Measurements from ENCODE around the gene CTIF.

CTIF gene

DNA sequence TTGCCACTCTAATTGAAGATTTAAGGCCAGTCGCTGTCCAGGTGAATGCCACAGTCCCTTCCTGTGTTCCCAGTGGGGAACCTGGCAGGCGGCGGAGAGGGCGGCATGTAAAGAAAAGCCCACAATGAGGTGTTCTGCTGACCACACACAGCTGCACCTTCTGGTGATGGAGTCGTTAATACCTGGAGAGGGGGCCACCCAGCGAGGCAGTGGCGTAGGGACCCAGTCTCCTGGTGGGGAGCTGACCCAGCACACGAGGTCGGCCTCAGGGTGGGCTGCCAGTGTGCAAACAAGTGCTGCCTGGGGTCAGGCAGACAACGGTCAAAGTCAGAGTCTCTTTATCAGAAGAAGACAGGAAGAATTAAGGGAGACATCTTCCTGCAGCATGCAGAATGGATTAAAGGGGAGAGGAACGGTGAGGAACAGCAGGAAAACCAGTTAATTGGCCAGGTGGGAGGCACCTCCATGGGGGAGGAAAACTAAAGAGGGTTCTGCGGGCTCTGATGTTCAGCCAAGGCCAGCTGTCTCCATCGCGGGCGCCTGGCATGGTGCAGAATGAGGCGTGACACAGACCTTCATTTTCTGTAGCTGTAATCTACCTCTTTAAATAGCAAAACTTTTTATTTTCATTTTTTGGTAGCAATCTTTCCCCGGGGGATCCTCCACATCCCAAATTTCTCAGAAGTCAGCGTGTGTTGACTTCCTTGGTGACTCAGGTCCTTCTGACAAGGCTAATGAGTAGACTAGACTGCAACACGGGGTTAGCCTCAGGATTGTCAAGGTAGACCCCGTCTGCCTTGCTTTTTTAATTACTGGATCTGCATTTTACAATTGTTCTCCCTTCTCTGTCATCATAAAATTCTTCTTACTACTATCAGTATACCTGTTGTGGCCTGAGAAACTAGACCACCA, 333.7 kb downstream of the CTIF start:
- H3K27ac ChIP-seq (ENCODE audit: low read depth, low read length) = no peak overlapping the region
- no peak overlapping the region for H3K4me3 ChIP-seq (ENCODE audit: low read depth, low read length)
- no peaks in the 10 kb centered on the region for H3K36me3 ChIP-seq (ENCODE audit: control insufficient read depth, insufficient read depth, low read length)
- H3K9ac ChIP-seq (ENCODE audit: low read depth, low read length) = no peak overlapping the region
- H3K4me1 ChIP-seq (ENCODE audit: control insufficient read depth, insufficient read depth, low read length) = no peaks in the 10 kb centered on the region
- no peaks in the 10 kb centered on the region for H3K27me3 ChIP-seq (ENCODE audit: control insufficient read depth, insufficient read depth, low read length)
- no peaks in the 10 kb centered on the region for H3K9me3 ChIP-seq (ENCODE audit: control insufficient read depth, insufficient read depth, low read length)

DNA sequence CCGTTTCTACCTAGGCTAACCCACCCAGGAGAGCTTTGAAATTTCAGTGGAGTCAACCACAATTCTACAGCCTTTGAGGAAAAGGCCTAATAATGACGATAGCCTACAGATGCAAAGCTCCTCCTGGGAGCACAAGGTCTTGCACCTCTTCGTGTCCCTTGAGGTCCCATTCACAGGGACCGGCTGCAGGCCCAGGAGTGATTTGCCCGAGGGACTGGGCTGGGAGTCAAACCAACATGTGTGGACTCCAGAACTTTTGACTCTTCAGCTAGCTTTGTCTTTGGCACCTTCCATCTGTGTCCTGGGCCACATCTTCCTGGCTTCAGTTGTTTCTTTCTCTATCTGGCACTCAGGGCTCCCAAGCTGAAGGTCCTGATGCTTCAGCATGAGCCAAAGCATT, 335.4 kb downstream of the CTIF start:
- H3K36me3 ChIP-seq (ENCODE audit: control insufficient read depth, insufficient read depth, low read length) = no peaks in the 10 kb centered on the region
- no peak overlapping the region for H3K9ac ChIP-seq (ENCODE audit: low read depth, low read length)
- H3K4me3 ChIP-seq (ENCODE audit: low read depth, low read length) = no peak overlapping the region
- no peaks in the 10 kb centered on the region for H3K9me3 ChIP-seq (ENCODE audit: control insufficient read depth, insufficient read depth, low read length)
- H3K27ac ChIP-seq (ENCODE audit: low read depth, low read length) = no peak overlapping the region
- peaks cover 7% of the 10 kb centered on the region; the same call in 1 of the 2 replicates for H3K4me1 ChIP-seq (ENCODE audit: control insufficient read depth, insufficient read depth, low read length)
- H3K27me3 ChIP-seq (ENCODE audit: control insufficient read depth, insufficient read depth, low read length) = no peaks in the 10 kb centered on the region

DNA sequence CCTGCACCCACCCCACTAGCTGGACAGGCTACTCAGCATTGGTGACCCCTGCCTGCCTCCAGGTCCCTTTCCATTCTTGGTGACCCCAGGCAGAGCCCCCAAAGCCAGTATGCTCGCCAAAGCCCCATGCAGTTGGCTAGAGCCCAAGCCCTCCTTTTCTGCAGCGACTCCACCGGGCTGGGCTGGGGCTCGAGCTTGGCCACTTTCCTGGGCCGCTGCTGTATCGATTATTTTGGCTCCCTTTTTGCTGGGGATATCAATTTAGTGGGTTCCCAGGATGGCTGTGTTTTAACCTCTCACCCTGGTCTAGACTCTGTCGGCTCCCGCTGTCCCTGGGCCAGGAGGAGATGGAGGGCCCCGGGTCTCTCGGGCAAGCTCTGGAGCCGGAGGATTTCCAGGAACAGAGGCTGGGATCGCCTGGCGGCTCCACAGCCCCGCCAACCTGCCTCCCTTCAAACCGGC, 335.9 kb downstream of the CTIF start:
- Histone ChIP-seq H3K27me3 (ENCODE audit: control insufficient read depth, insufficient read depth, low read length) (no peaks in the 10 kb centered on the region), H3K4me1 (ENCODE audit: control insufficient read depth, insufficient read depth, low read length) (peaks cover 11% of the 10 kb centered on the region; the same call in 1 of the 2 replicates), H3K27ac (ENCODE audit: low read depth, low read length) (no peak overlapping the region), H3K36me3 (ENCODE audit: control insufficient read depth, insufficient read depth, low read length) (no peaks in the 10 kb centered on the region), H3K9ac (ENCODE audit: low read depth, low read length) (no peak overlapping the region), H3K9me3 (ENCODE audit: control insufficient read depth, insufficient read depth, low read length) (no peaks in the 10 kb centered on the region), H3K4me3 (ENCODE audit: low read depth, low read length) (no peak overlapping the region)

DNA sequence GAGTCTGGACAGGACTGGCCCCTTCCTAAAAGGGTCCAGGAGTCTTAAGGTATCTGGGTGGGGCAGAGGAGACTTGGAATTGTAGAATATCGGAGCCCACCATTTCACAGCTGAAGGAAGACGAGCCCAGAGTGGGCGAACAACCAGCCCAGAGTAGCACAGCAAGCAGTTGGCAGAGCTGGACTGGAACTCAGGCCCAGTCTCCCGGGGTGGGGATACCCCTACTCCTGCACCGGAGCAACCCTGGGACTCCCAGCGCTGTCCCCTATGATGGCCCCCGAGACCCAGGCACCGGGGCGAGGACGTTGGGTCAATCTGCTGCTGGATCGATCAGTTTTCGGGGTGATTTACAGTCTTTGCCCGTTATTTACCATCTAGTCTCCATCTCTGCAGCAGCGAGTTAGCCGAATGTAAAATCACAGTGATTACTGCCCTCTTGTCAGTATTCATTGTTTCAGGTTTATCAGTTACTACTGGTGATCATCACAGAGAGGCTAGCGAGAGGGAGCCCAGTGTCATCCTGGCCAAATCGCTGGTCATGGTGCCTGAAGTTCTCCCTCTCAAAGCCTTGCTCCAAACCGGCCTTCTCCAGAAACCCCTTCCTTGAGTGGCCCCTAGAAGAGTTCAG, 336.6 kb downstream of the CTIF start:
- Histone ChIP-seq H3K27me3 (ENCODE audit: control insufficient read depth, insufficient read depth, low read length) (no peaks in the 10 kb centered on the region), H3K4me1 (ENCODE audit: control insufficient read depth, insufficient read depth, low read length) (peaks cover 11% of the 10 kb centered on the region; the same call in 1 of the 2 replicates), H3K4me3 (ENCODE audit: low read depth, low read length) (no peak overlapping the region), H3K9me3 (ENCODE audit: control insufficient read depth, insufficient read depth, low read length) (no peaks in the 10 kb centered on the region), H3K36me3 (ENCODE audit: control insufficient read depth, insufficient read depth, low read length) (no peaks in the 10 kb centered on the region), H3K9ac (ENCODE audit: low read depth, low read length) (no peak overlapping the region), H3K27ac (ENCODE audit: low read depth, low read length) (no peak overlapping the region)

DNA sequence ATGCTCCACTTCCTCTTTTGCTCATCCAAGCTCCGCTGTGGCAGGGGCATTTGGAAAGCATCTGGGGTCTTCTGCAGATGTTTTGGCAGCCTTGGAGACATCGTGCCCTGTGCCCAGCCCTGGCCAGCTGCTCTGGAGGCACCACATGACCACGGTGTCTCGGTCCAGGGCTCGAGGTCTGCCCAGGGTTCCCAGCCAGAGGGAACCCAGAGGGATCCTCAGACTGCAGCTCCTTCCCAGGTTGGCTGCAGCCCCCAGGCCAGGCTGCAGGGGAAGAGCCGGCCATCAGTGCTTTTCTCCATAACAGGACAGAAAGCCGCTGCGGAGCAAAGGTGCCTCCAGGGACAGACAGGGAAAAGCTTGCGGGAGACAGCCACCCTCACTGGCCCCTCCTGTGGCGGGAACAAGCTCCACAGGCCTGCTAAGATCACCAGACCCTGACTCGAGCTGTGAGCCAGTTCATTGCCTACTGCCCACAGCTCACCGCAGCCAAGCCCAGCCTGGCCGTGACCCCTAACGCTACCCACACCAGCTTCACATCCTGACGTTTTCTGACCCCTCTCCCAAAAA, 337.2 kb downstream of the CTIF start:
- H3K27ac ChIP-seq (ENCODE audit: low read depth, low read length) = no peak overlapping the region
- H3K4me3 ChIP-seq (ENCODE audit: low read depth, low read length) = no peak overlapping the region
- no peak overlapping the region for H3K9ac ChIP-seq (ENCODE audit: low read depth, low read length)
- H3K9me3 ChIP-seq (ENCODE audit: control insufficient read depth, insufficient read depth, low read length) = no peaks in the 10 kb centered on the region
- no peaks in the 10 kb centered on the region for H3K27me3 ChIP-seq (ENCODE audit: control insufficient read depth, insufficient read depth, low read length)
- no peaks in the 10 kb centered on the region for H3K36me3 ChIP-seq (ENCODE audit: control insufficient read depth, insufficient read depth, low read length)
- peaks cover 11% of the 10 kb centered on the region; the same call in 1 of the 2 replicates for H3K4me1 ChIP-seq (ENCODE audit: control insufficient read depth, insufficient read depth, low read length)

DNA sequence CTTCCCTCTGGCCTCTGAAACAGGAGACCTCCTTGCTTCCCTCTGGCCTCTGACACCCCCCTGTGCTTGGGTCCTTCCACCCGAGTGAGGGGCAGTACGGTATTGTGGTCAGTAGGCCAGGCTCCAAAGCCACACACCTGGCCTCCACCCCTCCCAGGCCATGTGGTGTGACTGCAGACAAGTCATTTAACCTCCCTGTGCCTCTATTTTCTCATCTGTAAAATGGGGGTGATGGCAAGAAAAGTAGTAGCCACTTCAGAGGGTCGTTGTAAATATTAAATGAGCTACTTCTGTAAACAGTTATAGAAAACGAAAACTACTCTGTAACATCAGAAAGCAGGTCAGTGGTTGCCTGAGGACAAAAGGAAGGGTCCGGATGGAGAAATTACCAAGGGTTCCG, 337.8 kb downstream of the CTIF start:
- Histone ChIP-seq H3K4me1 (ENCODE audit: control insufficient read depth, insufficient read depth, low read length) (peaks cover 11% of the 10 kb centered on the region; the same call in 1 of the 2 replicates), H3K9ac (ENCODE audit: low read depth, low read length) (no peak overlapping the region), H3K27ac (ENCODE audit: low read depth, low read length) (no peak overlapping the region), H3K4me3 (ENCODE audit: low read depth, low read length) (no peak overlapping the region), H3K36me3 (ENCODE audit: control insufficient read depth, insufficient read depth, low read length) (no peaks in the 10 kb centered on the region), H3K27me3 (ENCODE audit: control insufficient read depth, insufficient read depth, low read length) (no peaks in the 10 kb centered on the region), H3K9me3 (ENCODE audit: control insufficient read depth, insufficient read depth, low read length) (no peaks in the 10 kb centered on the region)

DNA sequence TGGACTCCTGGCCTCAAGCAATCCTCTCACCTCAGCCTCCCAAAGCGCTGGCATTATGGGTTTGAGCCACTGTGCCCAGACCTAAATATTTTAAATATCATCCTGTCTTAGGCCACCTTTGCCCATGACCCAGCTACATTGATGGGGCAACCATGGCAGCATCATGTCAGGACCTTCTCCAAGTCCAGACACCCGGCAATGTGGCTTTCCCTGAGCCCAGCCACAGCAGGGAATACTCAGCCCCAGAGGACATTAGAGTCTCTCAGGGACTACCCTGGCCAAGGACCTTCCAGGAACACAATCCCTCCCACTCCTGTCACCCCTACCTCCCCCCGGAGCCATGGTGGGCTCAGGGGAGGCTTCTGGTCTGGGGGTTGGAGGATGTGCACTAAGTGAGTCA, 339.1 kb downstream of the CTIF start:
- Histone ChIP-seq H3K27me3 (ENCODE audit: control insufficient read depth, insufficient read depth, low read length) (no peaks in the 10 kb centered on the region), H3K27ac (ENCODE audit: low read depth, low read length) (no peak overlapping the region), H3K4me3 (ENCODE audit: low read depth, low read length) (no peak overlapping the region), H3K4me1 (ENCODE audit: control insufficient read depth, insufficient read depth, low read length) (peaks cover 11% of the 10 kb centered on the region; the same call in 1 of the 2 replicates), H3K36me3 (ENCODE audit: control insufficient read depth, insufficient read depth, low read length) (no peaks in the 10 kb centered on the region), H3K9me3 (ENCODE audit: control insufficient read depth, insufficient read depth, low read length) (no peaks in the 10 kb centered on the region), H3K9ac (ENCODE audit: low read depth, low read length) (no peak overlapping the region)

DNA sequence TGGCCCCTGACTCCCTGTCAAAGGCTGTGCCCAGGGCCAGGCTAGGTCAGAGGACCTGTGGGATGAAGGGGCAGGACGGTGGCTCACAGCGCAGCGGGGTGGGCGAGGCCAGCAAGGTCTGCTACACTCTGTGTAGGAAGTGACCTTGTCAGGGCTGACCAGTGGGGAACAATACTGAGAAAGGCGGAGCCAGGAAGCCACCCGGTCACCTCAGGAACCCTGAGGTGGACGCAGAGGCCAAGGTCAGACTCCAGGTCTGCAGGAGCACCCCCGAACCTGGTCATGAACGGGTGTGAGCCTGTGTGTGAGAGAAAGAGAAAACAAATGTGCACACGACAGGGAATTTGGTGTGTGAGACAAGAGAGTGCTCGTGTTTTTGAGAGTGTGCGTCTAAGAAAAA, 339.6 kb downstream of the CTIF start:
- Histone ChIP-seq H3K9ac (ENCODE audit: low read depth, low read length) (no peak overlapping the region), H3K36me3 (ENCODE audit: control insufficient read depth, insufficient read depth, low read length) (no peaks in the 10 kb centered on the region), H3K9me3 (ENCODE audit: control insufficient read depth, insufficient read depth, low read length) (no peaks in the 10 kb centered on the region), H3K4me1 (ENCODE audit: control insufficient read depth, insufficient read depth, low read length) (peaks cover 11% of the 10 kb centered on the region; the same call in 1 of the 2 replicates), H3K27me3 (ENCODE audit: control insufficient read depth, insufficient read depth, low read length) (no peaks in the 10 kb centered on the region), H3K27ac (ENCODE audit: low read depth, low read length) (no peak overlapping the region), H3K4me3 (ENCODE audit: low read depth, low read length) (no peak overlapping the region)

DNA sequence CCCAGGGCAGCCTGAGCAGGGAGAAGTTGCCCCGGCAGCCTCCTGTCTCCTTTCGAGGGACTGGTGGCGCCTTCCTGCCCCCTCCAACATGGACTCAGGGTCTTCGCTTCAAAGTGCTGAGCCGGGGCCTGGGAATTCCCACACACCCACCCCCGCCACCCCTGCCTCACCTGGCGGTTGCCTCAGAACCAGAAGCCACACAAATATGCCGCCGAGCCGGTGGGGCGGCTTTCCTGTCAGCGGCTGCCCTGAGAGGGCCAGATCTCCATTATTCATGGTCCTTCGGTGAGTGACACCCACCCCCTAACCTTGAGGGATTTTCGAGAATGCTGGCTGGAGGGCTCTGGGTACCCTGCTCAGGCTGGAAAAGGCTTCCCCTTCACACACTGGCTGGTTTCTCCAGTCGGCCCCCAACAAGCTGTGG, 340.2 kb downstream of the CTIF start:
- no peak overlapping the region for H3K4me3 ChIP-seq (ENCODE audit: low read depth, low read length)
- no peaks in the 10 kb centered on the region for H3K9me3 ChIP-seq (ENCODE audit: control insufficient read depth, insufficient read depth, low read length)
- no peaks in the 10 kb centered on the region for H3K27me3 ChIP-seq (ENCODE audit: control insufficient read depth, insufficient read depth, low read length)
- H3K4me1 ChIP-seq (ENCODE audit: control insufficient read depth, insufficient read depth, low read length) = peaks cover 11% of the 10 kb centered on the region; the same call in 1 of the 2 replicates
- H3K36me3 ChIP-seq (ENCODE audit: control insufficient read depth, insufficient read depth, low read length) = no peaks in the 10 kb centered on the region
- H3K27ac ChIP-seq (ENCODE audit: low read depth, low read length) = no peak overlapping the region
- no peak overlapping the region for H3K9ac ChIP-seq (ENCODE audit: low read depth, low read length)

DNA sequence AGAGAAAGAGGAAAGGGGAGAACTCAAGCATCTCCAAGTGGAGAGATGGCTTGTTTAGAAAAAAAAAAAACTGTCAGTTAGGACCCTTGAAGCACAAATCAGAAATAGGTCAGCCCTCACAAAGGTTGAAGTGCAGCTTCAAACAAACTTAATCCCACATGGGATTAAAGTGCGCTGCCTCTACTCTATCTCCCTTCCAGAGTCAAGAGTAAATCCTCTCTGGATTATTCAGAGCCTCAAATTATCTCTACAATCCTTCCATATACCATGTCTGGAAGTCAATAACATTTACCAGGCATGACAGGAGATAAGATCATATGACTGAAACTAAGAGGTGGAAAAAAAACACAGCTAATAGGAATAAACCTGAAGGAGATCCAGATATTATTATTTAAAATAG, 342.1 kb downstream of the CTIF start:
- peaks cover 11% of the 10 kb centered on the region; the same call in 1 of the 2 replicates for H3K4me1 ChIP-seq (ENCODE audit: control insufficient read depth, insufficient read depth, low read length)
- no peaks in the 10 kb centered on the region for H3K9me3 ChIP-seq (ENCODE audit: control insufficient read depth, insufficient read depth, low read length)
- H3K9ac ChIP-seq (ENCODE audit: low read depth, low read length) = no peak overlapping the region
- H3K27ac ChIP-seq (ENCODE audit: low read depth, low read length) = no peak overlapping the region
- H3K27me3 ChIP-seq (ENCODE audit: control insufficient read depth, insufficient read depth, low read length) = no peaks in the 10 kb centered on the region
- no peak overlapping the region for H3K4me3 ChIP-seq (ENCODE audit: low read depth, low read length)
- no peaks in the 10 kb centered on the region for H3K36me3 ChIP-seq (ENCODE audit: control insufficient read depth, insufficient read depth, low read length)

DNA sequence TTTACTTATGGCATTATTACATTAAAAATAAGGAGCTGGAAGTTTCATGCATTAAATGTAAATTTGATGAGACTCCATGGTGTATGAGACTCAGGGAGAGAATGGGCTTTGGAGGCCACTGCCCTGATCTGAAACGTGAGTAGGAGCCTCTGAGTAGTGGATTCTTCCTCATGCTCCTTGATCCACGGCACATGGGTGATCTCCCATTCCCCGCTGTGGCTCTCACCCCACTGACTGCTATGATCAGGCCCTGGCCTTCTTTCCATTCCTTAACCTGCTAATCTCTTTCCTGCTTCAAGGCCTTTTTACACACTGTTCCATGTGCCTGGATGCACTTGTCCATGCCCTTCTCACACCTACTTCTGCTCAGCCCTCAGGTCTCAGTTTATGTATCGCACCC, 343.5 kb downstream of the CTIF start:
- no peak overlapping the region for H3K4me3 ChIP-seq (ENCODE audit: low read depth, low read length)
- H3K27ac ChIP-seq (ENCODE audit: low read depth, low read length) = no peak overlapping the region
- H3K27me3 ChIP-seq (ENCODE audit: control insufficient read depth, insufficient read depth, low read length) = no peaks in the 10 kb centered on the region
- no peak overlapping the region for H3K9ac ChIP-seq (ENCODE audit: low read depth, low read length)
- peaks cover 11% of the 10 kb centered on the region; the same call in 1 of the 2 replicates for H3K4me1 ChIP-seq (ENCODE audit: control insufficient read depth, insufficient read depth, low read length)
- no peaks in the 10 kb centered on the region for H3K9me3 ChIP-seq (ENCODE audit: control insufficient read depth, insufficient read depth, low read length)
- no peaks in the 10 kb centered on the region for H3K36me3 ChIP-seq (ENCODE audit: control insufficient read depth, insufficient read depth, low read length)
